Cerebellar cortex (tissue), 1 donor: Measurements from ENCODE around the gene MYRFL.
A peak's percentile ranks its signal among the peaks of the same experiment; 100 is the strongest.
"Not testable (repeated sequence)": the region's sequence is repeated elsewhere in the genome, so short reads cannot be mapped to it uniquely, and the experiment has no call there.

Experiments
- DNase-seq: peaks from one replicate; pipeline ENCODE4 v3.0.0-alpha.2; 2015; ENCODE audit warnings: low spot score

Gene MYRFL

GRCh38 chr12:69843608-69844007 lies 18.6 kb downstream of the MYRFL start:
- DNase-seq: peak; percentile 63

GRCh38 chr12:69844416-69844815 lies 19.4 kb downstream of the MYRFL start:
- peak; percentile 98 for DNase-seq

GRCh38 chr12:69844836-69845235 lies 19.8 kb downstream of the MYRFL start:
- peak; percentile 87 for DNase-seq

DNA sequence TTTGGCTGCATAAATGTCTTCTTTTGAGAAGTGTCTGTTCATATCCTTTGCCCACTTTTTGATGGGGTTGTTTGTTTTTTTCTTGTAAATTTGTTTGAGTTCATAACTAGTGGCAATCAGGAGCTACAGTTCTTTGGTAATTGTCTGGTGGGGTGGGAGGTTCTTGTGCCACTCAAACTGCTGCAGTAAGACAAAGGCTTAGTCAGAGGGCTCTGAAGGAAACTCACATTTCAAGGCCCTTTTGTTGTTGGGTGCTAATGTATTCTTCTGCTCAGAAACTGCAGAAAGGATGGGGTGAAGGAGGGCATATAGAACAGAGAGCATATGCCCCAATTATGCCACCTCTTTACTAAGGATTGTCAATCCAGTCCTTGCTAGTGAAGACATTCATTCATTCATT lies 21.9 kb downstream of the MYRFL start:
- no peak for DNase-seq

DNA sequence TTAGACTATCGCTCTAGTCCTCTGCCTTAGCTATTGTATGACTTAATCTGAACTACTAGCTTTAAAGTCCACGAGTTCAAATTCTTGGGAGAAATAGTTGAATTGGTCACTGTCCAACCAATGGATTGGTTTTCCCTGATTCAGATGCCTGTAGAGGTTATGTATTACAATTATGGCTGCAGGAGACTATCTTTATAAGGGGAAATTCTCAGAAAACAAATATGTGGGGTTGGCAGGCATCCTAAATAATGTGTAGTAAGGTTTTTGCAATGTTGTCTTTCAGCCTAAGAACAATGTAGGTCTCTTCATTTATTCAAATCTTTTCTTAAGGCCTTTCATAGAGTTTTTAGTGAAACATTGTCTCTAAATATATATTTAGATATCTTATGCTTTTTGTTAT lies 26.9 kb downstream of the MYRFL start:
- no peak for DNase-seq

- DNase-seq: not testable (repeated sequence)
Observed at GRCh38 chr12:69853176-69853961, 28.3 kb downstream of the MYRFL start.

DNA sequence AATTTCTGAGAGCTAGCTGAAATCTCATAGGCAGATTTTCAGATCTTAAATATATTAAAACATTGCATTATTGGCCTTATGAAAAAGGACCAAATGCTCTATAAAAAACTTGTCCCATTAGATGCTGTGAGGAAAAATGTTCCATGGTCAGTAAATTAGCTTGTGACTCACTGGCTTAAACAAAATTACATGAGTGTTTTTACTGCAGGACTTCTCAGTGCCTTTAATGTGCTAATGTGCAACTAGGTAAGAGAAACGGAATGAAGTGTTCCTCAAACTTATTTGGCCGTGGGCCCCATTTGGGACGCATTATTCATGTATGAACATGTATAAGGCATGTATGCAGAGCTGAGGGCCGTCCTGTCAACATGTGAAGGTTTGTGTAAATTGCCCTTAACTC lies 41.7 kb downstream of the MYRFL start:
- DNase-seq: no peak

- no peak for DNase-seq
Observed at GRCh38 chr12:69868695-69869094, 43.7 kb downstream of the MYRFL start.

- DNase-seq: no peak
Observed at GRCh38 chr12:69872804-69873203, 47.8 kb downstream of the MYRFL start.

DNA sequence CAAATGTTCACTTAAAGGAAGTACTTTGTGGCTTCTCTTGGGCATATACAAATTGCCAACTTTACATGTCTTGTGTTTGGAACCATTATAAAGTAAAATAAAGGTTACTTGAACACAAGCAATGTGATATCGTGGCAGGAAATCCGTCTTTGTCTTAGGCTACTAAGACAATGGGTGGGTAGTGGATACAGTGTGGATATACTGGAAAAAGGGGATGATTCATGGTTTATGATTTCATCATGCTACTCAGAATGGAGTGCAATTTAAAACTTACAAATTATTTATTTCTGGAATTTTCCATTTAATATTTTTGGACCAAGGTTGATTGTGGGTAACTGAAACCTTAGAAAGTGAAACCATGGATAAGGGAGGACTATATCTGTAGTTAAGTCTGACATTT lies 48.4 kb downstream of the MYRFL start:
- DNase-seq: no peak

DNA sequence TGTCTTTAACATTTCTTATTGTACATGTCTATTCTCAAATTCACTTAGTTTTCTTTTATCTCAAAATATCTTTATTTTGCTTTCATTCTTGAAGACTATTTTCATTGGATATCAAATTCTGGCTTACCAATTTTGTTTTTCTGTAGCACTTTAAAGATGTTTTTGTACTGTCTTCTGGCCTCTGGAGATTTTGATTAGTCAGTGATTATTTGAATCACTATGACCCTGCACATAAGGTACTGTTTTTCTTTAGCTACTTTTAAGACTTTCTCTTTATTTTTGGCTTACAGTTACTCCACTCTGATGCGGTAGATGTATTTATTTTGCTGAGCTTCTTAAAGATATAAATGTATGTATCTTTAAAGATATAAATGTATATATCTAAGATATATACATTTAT lies 49.6 kb downstream of the MYRFL start:
- no peak for DNase-seq

DNA sequence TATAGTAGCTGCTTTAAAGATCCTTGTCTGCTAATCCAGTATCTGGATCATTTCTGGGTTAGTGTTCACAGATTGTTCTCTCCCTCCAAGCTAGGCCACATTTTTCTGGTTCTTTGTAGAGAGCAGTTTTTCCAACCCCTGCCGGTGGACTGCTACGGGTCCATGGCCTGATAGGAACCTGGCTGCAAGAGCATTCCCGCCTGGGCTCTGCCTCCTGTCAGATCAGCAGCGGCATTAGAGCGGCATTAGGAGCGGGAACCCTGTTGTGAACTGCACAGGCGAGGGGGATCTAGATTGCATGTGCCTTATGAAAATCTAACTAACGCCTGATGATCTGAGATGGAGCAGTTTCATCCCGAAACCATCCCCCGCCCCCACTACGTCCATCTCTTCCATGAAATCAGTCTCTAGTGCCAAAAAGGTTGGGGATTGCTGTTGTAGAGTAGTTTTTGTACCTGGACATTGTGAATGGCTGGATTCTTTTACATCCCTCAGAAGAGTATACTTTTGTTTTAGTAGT lies 50.4 kb downstream of the MYRFL start:
- peak; percentile 78 for DNase-seq

GRCh38 chr12:69879007-69879960 lies 54.3 kb downstream of the MYRFL start:
- DNase-seq: peak; percentile 92

GRCh38 chr12:69880571-69880970 lies 55.5 kb downstream of the MYRFL start:
- no peak for DNase-seq

DNA sequence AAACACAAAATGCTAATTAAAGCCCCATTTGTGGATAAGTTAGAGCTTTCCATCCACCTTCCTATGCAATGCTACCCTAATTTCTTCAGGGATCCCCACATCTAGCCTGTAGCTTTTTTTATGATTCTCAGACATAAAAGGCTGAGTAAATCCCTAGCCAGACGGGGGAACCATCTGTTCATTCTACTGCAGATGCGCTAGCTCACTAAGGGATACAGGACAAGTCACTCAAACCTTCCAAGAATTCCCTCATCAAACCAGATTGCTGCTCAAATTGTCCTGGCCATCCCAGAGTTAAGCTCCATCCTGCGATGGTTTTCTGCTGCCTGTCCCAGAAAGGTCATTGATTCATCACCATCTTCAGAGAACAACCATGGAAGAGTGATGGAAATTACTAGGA lies 56.7 kb downstream of the MYRFL start:
- peak; percentile 95 for DNase-seq

DNA sequence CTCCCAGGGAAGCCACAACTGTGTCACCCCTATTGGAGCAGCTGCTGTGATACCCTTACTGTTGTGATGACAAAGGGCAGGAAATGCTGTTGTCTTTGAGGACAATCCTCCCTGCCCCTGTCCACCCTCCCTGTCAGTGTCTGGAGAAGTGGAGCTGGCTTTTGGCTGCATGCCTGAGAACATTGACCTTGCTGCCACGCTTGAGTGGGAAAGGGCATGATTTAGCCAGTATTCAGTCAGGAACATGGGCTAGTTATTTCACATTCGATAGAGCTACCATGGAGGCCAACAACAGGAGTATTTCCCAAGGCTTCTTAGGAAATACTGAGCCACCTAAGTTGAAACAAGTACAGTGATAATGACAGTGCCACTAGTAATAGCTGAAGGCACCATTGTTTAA lies 59.4 kb downstream of the MYRFL start:
- DNase-seq: peak; percentile 35

DNA sequence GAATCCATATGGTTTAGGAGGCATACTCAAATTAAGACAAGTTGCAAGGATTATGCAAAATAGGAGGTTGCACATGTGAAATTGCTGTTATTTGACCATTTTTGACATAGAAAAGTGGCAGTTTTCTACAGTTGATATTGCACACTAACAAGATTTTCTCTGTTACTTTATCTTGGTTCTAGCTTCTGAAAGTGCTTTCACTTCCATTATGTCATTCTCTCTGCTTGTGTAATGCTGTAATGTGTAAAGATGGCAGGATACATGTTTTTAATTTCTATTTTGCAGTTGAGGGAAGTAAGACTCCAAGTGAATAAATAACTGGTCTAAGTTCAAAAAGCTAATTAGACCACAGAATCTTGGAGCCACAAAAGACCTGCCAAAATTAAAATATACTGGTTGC lies 60.6 kb downstream of the MYRFL start:
- no peak for DNase-seq

- peak; percentile 86 for DNase-seq
Observed at GRCh38 chr12:69886109-69886508, 61.1 kb downstream of the MYRFL start.

GRCh38 chr12:69886715-69887114 lies 61.7 kb downstream of the MYRFL start:
- DNase-seq: no peak

DNA sequence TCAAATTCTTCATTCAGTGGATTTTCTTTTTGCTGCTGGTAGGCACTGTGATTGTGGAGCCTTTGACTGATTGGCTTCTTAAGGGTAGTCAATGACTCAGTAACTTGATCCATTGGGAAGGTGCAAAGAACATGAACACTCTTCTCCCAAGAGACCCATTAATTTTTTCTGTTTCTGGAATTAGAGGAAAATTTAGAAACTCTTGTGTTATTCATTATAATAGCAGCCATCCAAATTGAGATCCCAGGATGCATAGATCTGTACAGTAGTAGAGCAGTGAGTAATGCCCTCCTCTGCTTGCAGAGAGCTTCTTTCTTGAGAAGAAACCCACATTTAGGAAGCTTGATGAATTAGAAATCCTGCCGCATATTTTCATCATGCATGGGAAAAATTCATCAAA lies 63.9 kb downstream of the MYRFL start:
- DNase-seq: no peak

DNA sequence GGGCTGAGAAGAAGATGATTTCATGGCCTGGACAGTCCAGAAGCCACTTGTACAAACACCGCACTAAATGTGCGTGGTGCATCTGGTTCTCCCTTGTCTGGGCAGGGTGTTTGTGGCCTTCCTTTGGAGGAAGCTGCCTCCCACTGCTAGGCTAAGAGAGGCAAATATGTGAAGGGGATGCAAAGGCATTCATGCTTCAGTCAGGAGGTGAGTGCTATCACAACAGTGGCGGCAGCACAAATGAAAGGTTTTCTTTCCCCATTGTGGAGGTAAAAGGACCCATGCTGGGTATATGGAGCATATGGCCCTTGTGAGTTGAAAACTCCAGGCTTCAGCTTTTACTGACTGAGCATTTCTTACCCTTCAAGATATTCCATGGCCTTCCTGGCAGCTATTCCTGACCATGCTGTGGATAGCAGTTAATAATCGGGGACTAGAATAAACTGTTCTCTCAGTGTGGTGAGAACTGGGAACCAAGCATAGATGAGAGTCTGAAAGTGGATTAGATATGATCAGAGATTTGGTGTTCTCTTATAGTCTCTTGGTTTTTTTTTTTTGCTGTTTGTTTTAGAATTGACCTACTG lies 69.9 kb downstream of the MYRFL start:
- no peak for DNase-seq

GRCh38 chr12:69896653-69897381 lies 71.8 kb downstream of the MYRFL start:
- no peak for DNase-seq
